Lower leg skin (tissue), 3 donors: ENCODE data around the gene GPR27.

ENCODE experiments used
- CTCF ChIP-seq, 3 donors: fragments of 450-650 bp; IDR thresholded peaks; one replicate each; pipeline ENCODE4 v1.5.1; 2016; ENCODE audit warnings: antibody characterized with exemption in 3 of 3, mild to moderate bottlenecking in 3 of 3, moderate library complexity in 2 of 3
- POLR2A ChIP-seq, 2 donors: fragments of 450-650 bp; IDR thresholded peaks; one replicate each; pipeline ENCODE4 v1.6.1; 2016 to 2017; ENCODE audit warnings: antibody characterized with exemption in 2 of 2, mild to moderate bottlenecking in 1 of 2, moderate library complexity in 1 of 2

DNA sequence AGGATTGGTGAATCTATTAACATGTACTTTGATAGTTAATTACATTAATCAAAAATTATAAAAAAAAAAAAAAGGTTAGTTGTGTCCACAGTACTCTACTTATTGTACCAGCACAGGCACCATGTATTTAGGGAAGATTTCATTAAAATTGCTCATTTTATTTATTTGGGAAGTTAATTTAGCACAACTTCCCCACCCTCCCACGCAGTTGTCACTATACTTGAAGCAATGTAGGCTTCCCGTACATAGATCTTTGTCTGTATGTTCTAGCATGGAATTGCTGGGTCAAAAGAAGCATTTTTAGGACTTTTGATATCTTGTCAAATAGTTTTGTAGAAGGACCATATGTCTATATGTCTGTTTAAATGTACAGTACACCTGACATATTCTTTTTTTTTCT lies 4.4 kb downstream of the GPR27 start:
- no peak for TF ChIP-seq CTCF (IDR thresholded peaks at IDR 0.05)
- TF ChIP-seq POLR2A (IDR thresholded peaks at IDR 0.05): no peak
